NCI-H446 (cell line): ENCODE results near the gene DCTN5.
"Not testable (repeated sequence)": the region's sequence is repeated elsewhere in the genome, so short reads cannot be mapped to it uniquely, and the experiment has no call there.

Source experiments
- DNase-seq, 2 experiments: peaks; one replicate each; lab custom pipeline; 2025; lab: John Stamatoyannopoulos, UW

The DCTN5 gene

DNA sequence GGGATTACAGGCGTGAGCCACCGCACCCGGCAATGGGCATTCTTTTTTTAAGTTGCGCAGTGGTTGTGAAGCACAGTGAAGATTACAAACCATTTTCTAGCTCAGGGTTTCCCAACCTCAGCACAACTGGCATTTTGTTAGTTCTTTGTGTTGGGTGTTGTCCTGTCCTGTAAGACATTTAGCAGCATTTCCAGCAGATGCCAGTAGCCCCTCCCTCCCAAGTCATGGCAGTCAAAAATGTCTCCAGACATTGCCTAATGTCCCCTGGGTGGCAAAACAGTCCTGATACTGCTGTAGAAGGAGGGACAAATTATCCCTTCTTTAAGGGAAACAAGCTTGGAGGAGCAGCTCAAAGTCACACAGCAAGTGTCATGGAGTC lies 53.0 kb downstream of the DCTN5 start:
- no peak for DNase-seq

DNA sequence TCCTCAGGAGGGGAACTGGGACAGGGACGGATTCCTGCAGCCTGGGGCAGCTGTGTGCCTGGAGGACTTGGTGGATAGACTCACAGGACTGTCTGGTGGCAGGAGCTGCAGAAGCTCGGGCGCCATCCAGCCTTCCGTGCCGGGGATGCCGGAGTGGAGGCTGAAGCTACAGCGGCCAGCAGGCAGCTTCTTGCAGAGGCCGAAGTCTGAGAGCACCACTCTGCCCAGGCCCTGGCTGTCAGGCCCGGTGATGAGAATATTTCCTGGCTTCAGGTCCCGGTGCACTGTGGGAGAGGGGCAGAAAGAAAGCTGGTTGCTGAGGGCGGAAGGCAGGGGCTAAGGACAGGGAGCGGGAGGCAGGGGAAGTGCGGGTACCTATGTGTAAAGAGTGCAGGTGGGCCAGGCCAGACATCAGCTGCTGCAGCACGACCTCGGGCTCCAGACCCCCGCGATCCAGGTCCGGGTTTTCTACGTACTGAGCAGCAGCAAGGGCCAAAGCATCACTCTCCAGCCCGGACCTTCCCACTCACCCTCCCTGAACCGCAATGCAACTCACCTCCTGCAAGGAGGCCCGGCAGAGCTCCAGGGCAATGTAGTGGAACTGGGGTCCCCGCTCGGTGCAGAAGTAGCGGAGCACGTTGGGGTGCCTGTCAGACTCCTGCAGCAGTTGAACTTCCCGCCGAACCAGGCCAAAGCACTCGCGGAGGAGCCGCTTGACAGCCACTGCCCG lies 53.5 kb downstream of the DCTN5 start:
- no peak for DNase-seq

DNA sequence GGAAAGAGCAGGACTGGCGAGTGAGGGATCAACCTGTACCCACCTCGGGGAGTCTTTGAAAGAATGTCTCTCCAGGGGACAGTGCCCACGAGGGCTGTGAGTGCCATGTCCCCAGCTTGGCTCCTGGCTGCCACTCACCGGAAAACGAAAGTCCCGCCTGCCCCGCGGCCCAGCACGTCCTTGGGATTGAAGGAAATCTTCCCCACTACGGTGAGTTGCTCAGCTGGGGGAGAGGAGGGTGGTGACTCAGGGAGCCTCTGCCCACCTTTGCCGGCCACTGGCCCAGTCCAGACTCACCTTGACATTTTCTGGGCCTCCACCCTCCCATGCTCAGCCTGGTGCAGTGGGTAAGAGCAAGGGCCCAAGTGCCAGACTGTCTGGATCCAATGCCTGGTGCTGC lies 54.5 kb downstream of the DCTN5 start:
- no peak for DNase-seq

DNA sequence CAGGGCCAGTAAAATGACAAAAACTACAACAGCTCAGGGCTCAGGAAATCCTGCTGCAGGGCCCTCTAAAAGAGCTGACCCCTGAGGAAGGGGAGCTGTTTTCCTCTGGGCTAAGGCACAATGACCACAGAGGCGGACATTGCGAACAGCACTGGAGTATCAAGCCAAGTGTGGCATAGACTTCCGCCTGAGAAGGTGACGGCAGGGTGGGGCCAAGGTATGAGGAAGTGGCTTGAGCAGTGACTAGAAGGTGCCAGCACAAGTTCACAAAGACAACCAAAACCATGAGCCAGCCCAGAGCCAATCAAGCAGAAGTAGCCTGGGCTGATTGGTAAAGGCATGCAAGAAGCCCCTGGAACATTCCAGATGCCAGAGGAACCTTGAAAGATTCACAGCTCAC lies 57.8 kb downstream of the DCTN5 start:
- DNase-seq: no peak

DNA sequence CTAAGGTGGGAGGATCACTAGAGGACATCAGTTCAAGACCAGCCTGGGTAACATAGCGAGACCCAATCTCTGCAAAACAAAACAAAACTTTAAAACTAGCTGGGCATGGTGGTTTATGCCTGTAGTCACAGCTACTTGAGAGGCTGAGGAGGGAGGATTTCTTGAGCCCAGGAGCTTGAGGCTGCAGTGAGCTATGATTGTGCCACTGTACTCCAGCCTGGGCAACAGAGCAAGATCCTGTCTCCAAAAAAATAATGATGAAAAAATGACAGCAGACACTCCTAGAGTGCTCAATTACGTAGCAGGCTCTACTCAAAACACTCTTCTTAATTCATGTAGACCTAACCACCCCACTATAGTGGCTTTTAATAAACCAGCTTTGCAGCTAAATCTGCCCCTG lies 58.8 kb downstream of the DCTN5 start:
- DNase-seq: no peak

DNA sequence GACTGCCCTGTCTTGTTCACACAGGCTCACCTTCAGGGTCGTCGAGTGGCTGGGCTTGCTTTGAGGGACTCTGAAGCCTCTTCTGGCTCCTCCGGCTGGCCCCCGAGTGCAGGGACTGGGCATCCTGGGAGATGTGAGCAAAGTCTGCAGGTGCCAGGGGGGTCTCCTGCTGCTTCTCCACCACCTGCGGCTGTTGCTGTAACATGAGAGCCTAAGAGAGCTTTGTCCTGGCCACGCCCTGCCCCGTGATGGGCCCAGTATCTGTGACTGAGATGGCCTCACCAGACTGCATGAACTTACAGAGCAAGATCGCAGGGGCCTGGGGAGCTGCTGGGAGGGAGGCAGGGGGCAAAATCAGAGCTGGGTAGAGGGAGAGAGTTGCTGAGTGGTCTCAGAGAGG lies 59.2 kb downstream of the DCTN5 start:
- no peak for DNase-seq

DNA sequence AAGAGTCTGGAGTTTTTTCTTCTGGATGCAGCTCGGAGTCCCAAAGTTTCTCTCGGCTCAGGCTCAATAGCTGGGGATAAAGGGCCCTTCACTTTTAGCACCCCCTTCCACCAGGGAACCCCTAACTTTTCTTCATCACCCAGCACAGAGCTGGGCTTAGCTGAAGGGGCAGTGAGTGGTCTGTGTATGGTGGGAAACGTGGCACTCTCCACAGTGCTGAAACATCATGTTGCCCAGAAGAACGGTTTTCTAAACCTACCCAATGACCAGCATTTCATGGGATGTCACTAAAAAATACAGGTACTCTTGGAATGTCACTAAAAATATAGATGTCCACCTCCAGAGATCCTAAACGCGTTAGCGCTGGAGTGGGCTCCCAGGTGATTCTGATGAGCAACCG lies 59.8 kb downstream of the DCTN5 start:
- no peak for DNase-seq

DNA sequence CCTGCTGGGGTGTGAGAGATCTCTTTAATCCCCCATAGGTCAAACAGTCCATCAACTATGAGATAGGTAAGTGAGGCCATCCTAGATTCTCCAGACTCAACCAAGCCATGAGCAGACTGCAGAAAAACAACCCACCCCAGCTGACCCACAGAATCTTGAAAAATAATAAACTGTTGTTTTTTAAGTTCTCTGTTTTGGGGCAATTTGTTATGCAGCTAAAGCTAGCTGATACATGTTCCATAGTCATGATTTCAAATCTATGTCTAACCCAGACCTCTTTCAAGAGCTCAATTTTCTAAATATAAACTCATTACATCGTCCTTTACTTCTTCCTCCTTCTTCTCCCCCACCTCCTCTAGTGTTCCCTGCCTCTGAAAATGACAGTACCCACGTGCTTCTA lies 61.7 kb downstream of the DCTN5 start:
- DNase-seq: no peak

DNA sequence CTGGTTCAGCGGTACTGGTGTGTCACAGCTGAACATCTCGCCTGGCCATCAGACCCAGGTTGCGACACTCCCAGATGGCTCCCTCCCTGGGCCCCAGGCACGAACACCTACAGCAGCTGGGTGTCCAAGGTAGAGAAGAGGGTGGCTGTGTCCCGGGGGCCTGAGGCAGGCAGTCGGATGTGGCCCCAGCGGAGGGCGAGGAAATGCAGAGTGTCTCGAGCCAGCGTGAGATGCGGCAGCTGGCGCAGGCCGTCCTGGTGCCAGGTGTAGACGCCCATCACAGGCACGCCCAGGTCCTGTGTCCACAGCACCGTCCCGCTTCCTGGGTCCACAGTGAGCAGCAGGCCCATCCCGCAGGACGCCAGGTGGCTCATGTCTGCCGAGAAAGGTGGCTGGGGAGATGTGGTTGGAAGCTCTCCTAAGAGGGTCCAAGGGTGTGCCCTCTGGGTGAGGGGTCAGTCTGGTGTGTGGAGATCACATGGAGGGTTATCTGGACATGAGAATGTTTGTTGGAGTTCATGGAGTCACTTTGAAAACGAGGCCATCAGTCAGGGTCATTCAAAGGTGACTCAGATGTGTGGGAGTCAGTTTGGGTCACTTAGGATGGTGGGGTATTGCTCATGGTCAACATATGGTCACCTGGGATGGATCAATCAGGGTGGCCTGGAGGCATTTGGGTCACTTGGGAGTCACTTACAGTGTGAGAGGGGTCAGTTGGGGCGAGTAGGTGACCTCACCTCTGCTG lies 63.7 kb downstream of the DCTN5 start:
- DNase-seq: no peak

DNA sequence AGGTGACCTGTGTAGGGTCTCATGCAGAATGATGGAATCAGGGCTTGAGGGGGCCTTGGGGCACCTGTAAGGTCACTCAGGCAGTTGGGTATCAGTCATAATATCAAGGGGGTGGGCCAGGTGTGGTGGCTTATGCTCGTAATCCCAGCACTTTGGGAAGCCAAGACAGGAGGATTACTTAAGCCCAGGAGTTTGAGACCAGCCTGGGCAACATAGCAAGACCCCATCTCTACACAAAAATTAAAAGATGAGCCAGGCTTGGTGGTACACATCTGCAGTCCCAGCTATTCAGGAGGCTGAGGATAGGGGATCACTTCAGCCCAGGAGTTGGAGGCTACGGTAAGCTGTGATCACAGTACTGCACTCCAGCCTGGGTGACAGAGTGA lies 64.2 kb downstream of the DCTN5 start:
- no peak for DNase-seq

DNA sequence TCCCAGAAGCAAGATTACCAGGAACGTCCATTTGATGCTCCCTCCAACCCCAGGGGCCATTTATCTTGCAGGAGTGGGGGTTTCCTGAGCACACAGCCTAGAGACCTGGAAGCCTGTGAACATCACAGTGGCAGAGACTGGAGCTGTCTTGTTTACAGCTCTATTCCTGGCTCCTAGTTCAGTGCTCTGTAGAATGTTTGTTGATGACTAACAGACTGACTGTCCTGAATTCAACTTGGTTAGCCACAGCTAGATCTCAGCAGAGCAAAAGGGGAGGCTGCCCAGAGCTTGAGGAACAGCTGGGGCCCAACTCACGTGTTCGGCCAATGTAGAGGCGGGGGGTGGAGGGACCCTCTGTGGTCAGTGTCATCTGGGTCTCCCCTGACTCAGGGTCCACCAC lies 65.2 kb downstream of the DCTN5 start:
- DNase-seq: no peak

DNA sequence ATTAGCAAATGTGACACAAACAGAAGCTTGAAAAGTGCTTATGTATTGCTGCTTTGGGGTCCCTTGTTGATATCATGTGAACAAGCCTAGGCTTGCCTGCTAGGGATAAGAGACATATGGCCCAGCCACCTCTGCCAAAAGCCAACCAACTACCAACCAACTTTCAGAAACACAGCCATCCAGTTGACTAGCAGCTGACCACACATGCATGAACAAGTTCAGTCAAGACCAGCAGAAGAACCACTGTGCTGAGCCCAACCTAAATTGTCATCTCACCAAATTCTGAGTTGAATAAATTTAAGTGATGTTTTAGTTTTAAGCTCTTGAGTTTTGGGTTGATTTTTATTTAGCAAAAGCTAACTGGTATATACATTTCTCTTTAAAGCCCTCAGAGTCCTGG lies 68.3 kb downstream of the DCTN5 start:
- DNase-seq: no peak

DNA sequence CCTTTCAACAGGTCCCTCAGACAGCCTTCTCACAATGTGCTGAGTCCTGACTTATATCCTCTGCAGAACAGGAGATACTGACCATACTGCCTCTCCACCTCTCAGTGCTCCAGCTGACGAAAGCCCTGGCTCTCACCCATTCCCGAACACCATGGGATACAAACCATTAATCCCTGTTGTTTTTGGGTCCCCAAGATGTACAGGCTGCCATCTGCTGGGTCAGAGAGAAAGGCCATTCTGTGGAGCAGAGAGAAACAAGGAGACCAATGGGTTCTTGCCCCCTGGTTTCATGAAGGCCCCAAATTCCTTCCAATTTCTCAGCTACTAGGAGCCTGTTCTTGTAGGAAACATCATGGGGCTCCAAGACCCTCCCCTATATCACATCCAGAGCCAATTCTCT lies 68.7 kb downstream of the DCTN5 start:
- no peak for DNase-seq

DNA sequence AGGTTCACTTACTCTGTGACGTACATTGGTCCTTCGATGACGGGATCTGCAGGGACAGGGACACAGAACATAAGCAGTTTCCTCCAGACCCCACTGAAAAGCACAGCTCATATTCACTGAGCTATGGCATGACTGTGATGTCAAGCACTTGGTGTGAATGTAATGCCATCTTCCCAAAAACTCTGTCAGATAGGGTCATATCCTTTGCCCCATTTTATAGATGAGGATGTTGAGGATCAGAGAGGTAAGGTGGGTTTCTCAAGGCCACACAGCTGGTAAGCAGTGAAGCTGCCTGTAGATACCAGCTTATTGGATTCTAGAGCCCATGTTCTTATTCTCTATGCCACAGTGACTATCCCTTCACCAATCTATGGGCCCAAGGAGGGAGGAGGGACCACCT lies 69.2 kb downstream of the DCTN5 start:
- DNase-seq: no peak

DNA sequence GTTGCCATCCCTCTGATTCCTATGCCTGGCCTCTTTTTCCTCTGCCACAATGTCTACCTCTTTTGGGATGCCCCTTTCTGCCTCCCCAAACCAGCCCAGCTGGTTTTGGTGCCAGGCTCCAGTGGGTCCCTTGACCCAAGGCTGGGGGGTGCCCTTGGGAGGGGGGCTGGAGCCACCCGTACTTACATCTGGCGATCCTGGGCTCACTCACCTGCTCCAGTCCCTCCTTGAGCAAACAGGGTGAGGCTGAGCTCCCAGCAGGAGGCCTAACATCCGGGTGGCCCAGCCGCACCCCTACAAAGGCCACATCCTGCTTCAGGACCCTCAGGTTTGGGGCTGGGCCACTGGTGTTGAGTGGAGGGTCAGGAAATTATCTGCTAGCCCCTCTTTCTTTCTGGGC lies 70.5 kb downstream of the DCTN5 start:
- no peak for DNase-seq

DNA sequence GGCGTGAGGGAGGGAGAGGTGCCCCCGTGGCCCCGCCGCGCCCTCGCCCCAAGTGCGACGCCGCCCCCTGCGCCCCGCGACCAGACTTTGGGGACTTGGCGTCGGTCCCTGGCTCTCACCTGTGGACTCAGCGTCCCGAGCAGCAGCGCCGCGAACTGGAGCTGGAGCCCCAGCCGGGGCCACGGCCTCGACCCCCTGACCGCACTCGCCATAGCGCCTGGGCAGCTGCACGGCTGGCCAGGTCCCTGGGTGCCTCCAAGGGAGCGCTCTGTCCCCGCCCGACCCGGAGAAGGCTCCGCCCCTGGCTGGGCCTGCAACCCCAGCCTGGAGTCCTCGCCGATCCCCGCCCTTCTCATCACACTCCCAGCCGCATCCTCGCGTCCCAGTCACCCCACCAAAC lies 71.7 kb downstream of the DCTN5 start, which contains the start of gene ERN2:
ERN2 (minus strand) TSS at position 247 of the 400 bp plus-strand sequence; CDS start at position 212, 35 bp downstream.
- DNase-seq: no peak

DNA sequence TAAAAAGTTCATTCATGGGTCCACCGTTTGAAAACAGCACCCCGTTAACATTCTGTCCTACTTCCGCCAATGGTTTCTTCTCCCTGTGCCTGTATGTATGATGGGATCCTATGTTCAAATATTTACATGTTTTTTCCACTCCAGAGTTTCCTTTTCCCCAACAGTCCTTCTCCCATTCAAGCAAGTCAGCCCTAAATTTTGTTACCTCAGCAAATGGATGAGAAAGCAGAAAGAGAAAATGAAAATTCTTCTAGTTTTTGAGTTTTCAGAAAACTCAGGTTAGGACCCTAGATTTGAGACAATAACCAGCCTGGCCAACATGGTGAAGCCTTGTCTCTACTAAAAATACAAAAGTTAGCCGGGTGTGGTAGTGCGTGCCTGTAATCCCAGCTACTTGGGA lies 75.2 kb downstream of the DCTN5 start:
- DNase-seq: no peak

DNA sequence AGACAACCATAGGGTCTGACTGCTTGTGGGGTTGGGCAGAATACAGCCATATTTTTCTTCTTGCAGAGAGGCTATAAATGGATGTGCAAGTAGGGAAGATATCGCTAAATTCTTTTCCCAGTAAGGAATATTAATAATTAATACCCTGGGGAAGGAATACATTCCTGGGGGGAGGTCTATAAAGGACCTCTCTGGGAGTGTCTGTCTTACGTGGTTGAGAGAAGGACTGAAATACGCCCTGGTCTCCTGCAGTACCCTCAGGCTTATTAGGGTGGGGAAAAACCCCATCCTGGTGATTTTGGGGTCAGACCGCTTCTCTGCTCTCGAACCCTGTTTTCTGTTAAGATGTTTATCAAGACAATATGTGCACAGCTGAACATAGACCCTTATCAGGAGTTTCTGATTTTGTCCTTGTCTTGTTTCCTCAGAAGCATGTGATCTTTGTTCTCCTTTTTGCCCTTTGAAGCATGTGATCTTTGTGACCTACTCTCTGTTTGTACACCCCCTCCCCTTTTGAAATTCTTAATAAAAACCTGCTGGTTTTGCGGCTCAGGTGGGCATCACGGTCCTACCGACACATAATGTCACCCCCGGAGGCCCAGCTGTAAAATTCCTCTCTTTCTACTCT lies 81.5 kb downstream of the DCTN5 start:
- DNase-seq: not testable (repeated sequence)

DNA sequence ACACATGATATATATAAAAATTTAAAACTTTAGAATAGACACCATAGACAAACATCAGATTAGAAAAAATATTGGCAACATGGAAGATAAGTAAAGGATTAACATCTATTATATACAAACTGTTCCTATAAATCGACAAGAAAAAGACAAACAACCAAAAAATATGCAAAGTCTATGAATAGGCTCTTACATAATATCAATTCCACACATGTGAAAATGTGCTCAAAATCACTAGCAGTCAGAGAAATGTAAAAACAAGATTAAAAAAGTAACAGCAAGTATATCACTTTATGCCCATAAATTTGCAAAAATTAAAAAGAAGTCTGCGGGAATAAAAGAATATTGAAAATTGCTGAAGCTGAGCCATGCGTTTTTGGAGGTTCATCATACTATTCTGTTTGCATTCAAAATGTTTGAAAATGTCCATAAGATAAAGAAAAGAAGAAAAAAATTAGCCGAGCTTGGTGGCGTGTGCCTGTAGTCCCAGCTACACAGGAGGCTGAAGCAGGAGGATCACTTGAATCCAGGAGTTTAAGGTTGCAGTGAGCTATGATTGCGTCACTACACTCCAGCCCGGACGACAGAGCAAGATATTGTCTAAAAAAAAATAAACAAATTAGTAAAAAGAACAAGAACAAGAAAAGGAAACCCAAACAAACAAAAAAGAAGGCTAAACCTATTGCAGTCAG lies 83.0 kb downstream of the DCTN5 start:
- DNase-seq: no peak

DNA sequence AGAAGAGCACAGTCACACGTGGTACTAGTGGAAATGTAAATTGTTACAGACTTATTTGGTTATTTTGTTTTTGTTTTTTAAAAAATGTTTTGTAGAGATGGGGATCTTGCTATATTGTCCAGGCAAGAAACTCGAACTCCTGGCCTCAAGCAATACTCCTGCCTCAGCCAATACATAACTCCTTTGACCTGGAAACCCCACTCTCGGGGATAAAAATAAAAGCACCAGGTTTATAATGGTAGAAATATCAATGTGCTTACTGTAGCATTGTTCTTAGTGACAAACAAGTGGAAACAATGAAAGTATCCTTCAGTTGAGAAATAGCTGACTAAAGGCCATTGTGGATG lies 83.5 kb downstream of the DCTN5 start:
- DNase-seq: no peak

DNA sequence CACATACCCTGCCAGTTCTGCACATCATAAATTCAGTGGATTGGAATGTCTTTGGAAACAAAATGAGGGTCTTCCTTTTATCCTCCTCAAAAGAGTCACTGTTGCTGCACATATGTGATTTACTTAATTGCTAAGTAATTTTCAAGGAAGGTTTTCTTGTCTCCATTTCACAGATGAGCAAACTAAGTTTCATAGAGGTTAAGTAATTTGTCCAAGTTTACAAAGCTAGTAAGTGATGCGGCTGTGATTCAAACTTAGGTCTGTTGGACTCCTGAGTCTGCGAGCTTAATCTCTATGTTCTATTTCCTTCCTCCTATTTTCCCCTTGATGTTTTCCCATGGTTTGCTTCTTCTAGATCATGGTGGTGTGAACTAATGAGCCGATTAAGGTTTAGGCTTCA lies 85.4 kb downstream of the DCTN5 start:
- DNase-seq: no peak
